Muscle of arm (tissue), 12 donors: Measurements from ENCODE around the gene KDM2B. TPM values are rescaled to one million over a fixed set of nuclear protein-coding genes. Genes with fewer than 3 reads are reported as not detected.
"Not testable (repeated sequence)": the region's sequence is repeated elsewhere in the genome, so short reads cannot be mapped to it uniquely, and the experiment has no call there.

Experiments used
- DNase-seq: peaks from one replicate; pipeline ENCODE4 v3.0.0-alpha.2; 2013
- polyA plus RNA-seq, 12 donors: library from polyadenylated mRNA; unstranded; fragments of 120-200 nt; gene quantifications; one replicate each; pipeline ENCODE4 v1.2.1, GENCODE V29; 2013; ENCODE audit not compliant: insufficient read length in 12 of 12

Gene KDM2B
- polyA plus RNA-seq, 12 donors: 14.0 to 39.3 (median 24.8) TPM; not detected in 1

DNA sequence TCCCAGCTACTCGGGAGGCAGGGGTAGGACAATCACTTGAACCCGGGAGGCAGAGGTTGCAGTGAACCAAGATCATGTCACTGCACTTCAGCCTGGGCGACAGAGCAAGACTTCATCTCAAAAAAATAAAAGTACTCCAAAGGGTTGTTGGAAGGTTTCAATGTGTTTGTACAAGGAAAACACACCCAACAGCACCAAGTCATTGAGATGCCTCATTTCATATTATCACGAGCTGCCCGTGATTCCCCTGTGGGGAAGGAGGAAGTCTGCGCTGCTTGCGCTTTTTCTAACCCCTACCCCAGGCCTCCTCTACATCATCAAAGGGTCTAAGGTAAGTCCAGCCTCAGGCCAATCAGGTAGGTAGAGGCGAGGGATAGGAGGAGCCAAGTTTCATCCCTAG is 73.6 kb downstream of the KDM2B start:
- no peak for DNase-seq

DNA sequence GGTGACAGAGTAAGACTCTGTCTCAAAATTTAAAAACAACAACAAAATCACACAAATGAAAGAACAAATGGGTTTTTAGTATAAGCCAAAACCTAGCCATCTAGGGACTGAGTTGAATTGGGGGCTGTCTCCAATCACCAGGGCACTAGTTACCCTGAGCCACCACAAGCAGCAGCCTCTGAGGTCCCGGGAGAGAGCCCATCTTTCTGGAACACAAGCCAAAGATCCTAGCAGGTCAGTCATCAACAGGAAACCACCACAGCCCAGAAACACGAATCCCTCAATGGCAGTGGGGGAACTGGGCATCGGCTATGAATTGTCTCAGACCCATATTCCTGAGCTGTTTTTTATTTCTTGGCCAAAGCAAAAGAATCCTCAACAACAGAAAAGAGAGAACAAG is 75.3 kb downstream of the KDM2B start:
- no peak for DNase-seq

DNA sequence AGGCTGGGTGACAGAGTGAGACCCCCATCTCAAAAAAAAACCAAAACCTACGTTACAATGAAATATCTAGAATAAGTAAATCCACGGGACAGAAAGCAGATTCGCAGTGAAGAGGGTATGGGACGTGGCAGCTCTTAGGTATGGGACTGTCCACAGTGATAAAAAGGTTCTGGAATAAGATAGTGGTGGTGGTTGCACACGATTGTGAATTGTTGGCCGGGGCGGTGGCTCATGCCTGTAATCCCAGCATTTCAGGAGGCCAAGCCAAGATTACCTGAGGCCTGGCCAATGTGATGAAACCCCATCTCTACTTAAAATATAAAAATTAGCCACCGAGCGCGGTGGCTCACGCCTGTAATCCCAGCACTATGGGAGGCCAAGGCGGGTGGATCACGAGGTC is 76.3 kb downstream of the KDM2B start:
- DNase-seq: no peak

DNA sequence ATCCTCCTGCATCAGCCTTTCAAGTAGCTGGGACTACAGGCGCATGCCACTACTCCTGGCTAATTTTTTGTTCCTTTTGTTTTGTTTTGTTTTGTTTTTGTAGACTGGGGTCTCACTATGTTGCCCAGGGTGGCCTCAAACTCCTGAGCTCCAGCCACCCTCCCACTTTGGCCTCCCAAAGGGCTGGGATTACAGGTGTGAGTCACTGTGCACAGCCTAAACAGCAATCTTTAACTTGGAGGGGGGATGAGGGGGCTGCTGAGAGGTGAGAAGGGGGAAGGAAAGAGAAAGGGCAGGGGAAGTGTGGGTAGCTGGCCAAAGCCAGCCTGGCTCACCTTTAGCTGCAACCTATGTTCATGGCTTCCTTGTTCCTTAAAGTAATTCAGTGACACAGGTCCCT is 77.4 kb downstream of the KDM2B start:
- DNase-seq: no peak

DNA sequence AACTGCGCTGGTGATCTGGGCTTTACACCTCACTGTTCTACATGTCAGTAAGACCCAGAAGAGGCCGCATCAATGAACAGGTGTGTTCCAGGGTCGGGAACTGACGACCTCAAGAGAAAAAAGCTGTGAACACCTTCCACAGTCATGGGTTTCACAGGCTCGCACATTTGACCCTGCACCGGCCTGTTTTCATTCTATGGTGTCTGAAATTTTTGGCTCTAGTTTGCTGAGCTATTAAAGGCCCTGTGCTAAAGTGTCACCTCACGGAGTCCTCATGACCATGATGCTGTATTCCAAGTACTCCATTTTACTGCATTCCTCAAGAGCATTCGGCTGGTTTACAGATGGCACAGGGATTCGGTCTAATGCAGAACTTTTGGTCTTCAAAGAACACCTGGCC is 78.9 kb downstream of the KDM2B start:
- DNase-seq: no peak

DNA sequence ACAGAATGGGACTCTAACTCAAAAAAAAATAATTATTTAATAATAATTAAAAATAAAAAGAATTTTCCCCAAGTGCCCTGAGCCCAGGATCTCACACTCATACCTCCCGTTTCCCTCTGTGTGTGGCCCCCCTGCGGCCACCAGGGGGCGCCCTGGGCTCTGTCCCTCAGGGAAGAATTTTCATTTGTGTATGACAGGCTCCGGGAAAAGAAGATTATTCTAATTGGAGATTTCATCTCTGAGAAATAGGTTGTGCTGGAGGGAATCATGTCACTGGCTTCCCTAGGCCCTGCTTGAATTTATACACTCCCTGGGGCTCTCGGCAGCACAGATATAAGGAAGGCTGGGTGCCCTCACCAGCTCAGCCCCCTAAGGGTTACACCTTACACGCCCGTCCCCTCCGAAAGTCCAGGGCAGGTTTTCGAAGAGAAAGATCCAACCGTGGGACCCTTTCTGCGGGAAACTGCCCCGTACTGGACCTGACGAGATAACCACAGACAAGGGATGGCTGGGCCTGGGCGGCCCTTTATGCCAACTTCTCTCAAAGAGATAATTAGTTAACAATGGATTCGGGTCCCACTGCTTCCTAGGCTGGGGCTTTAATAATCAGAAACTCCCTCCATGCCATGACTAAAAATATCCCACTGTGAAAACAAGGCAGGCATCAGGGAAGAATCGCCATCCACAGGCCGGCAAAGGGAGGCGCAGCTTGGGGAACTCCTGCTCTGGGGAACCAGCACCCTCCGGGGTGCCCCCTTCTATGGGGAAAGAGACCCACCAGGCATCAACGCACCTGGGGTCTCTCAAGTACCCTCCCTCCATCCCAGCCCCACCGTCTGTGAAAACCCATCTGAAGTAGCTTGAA is 80.7 kb downstream of the KDM2B start:
- DNase-seq: peak; percentile 80

DNA sequence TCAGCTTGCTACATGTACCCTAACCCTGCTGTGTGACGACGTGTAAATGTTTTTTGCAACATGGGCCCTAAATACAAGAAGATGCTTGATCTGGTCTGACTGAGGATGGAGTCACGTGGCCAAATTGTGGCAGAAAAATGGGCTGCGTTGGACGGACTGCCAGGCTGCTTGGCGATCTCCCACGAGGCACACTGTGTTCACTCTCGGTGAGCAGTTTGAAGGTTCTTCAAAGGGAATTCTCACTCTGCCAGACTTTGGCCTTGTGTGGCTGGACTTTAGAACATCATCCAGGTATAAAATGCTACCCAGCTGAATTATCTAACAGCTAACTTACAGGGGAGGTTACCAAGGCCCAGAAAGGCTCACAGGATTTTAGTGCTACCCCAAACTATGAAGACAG is 85.1 kb downstream of the KDM2B start:
- DNase-seq: no peak

DNA sequence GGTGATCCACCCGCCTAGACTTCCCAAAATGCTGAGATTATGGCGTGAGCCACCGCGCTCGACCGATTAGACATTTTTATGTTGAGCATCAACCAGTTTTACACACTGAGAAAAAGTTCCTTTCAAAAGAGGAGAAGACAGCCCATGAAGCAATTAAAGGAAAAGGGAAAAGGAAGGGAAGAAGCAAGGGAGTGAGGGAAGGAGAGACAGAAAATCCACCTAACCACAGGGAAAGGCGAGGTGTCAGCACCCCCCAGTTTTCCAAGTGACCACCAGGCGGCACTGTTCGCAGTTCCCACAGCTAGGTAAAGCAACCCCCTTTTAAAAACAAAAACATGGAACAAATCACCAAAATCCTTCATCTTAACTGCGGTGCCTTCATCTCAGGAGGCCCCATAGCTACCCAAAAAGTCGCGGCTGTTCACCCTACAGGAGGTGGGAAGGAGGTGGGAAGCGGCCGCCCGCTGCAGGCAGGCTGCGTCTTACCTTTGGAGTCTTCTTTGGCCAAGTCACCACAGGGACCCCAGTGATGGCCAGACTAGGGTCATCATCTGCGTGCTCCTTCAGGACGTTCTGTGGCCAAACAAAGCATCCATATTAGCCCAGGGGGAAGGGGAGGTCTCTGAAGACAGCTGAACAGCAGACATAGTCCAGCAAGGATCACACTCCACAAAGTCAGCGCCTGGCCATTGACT is 86.6 kb downstream of the KDM2B start:
- DNase-seq: peak; percentile 17

DNA sequence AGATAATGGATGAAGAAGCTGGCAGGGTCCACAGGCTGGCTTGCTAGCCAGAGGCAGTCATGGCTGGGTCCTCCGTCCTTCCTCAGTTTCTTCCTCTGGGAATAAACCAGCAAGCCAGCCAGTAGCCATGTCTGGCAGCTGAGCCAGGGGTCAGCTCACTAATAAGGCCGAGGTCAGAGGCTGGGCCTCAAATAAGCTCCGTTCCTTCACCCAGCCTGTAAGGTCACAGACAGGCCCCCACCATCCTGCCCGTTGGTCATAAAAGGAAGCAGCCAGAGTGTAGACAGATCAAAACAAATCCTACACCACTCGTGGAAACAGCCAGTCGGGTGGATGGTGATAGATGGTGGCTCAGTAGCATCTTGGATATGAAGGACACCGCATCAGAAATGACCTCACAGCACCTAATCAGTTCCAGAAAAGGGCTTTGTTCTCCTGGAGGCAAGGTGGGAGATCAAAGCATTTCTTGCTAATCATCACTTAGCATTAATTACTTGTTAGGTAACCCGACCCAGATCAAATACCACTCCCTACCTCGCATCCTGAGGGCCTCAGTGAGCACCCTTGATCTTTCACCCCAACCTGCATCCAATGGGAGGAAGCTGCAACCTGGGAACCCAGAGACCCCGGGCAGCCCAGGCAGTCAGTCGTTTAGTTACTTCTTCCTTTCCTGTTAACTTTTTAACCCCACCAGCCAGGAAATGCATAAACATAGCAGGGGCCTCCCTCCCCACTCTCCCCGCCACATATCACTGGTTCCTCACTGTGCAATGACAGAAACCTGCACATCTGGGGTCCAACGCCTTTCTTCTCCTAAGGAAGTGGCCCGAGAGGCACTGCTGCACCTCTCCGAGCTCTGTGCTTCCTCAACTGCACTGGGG is 90.2 kb downstream of the KDM2B start:
- no peak for DNase-seq

DNA sequence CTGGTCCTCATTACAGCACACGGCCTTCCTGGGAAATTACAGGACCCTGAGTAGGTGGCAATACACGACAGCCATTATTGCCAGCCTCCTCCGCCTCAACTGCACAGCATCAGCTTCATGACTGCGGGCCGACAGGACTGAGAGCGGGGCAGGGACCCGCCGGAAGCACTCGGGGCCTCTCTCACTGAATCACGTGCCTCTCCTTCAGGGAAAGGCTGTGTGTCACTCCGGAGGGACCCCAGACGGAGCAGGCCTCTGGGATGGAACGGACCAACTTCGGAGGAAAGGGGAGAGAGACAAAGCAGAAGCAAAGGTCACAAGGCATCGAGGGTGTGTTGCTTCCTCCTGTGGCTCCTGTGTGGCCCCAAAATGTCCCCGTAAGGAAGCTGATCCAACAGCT is 90.9 kb downstream of the KDM2B start:
- no peak for DNase-seq

DNA sequence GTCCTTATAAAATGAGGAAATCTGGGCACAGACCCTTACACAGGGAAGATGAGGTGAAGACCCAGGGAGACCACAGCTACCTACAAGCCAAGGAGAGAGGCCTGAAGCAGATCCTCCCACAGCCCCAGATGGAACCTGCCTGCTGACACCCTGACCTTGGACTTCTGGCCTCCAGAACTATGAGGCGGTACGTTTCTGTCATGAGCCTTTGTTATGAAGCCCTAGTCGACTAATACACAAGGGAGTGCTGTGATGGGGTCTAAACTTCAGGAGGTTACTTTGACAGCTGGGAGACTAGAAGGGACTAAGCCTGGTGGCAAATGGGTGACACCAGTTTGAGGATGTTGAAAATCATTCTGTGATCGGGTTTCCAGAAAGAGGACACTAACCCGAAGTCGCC is 95.9 kb downstream of the KDM2B start:
- DNase-seq: no peak

DNA sequence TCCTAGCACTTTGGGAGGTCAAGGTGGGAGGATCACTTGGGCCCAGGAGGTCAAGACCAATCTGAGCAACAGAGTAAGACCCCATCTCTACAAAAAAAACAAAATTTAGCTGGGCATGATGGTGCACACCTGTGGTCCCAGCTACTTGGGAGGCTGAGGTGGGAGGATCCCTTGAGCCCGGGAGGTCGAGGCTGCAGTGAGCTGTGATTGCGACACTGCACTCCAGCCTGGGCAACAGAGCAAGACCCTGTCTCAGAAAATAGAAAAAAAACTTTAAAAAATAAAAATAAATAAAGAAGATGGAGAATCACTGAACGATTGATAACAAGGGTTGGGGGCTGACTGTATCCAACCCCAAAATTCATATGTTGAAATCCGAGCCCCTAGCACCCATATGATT is 96.3 kb downstream of the KDM2B start:
- DNase-seq: not testable (repeated sequence)

DNA sequence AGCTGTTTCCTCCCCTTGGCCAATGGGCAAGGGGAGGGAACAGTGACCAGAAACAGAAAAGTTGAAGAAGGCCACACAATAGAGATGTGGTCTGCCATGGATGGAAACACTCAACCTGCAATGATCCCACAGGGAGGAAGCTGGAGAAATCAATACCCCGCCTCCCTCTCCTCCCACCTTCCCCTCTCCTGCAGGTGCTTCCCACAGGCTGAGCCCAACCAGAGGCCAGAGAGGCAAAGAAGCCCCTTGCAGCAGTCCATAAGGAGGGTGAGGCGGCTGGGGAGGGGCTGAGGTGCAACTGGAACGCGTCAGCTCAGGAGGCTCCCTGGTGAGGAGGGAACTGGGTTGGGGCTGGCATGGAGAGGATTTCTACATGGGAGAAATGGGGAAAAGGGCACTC is 96.9 kb downstream of the KDM2B start:
- DNase-seq: no peak

DNA sequence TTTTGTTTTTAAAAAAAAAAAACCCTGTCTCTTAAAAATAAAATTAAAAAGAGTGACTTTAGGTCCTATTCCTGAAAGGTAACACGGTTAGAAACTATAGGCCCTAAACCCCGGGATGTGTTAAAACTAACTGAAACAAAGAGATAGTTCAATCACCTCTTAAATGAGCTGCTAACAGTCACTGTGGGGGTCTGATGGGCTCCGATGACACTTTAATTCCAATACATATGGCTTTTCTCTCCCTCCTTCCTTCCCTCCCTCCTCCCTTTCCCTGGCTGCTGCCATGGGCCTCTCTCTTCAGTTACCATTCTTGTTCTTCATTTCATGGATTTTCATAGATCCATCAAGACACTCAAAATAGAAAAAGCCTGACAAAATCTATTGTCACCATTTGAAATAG is 104.3 kb downstream of the KDM2B start:
- DNase-seq: no peak

DNA sequence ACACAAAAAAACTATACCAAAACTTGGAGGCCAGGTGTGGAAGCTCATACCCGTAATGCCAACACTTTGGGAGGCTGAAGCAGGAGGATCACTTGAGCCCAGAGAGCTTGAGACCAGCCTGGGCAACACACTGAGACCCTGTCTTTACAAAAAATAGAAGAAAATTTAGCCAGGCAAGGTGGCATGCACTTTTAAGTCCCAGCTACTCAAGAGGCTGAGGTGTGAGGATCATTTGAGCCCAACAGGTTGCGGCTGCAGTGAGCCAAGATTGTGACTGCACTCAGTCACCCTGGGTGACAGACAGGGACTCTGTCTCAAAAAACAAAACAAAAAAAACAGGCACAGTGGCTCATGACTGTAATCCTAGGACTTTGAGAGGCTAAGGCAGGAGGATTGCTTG is 105.5 kb downstream of the KDM2B start:
- no peak for DNase-seq

DNA sequence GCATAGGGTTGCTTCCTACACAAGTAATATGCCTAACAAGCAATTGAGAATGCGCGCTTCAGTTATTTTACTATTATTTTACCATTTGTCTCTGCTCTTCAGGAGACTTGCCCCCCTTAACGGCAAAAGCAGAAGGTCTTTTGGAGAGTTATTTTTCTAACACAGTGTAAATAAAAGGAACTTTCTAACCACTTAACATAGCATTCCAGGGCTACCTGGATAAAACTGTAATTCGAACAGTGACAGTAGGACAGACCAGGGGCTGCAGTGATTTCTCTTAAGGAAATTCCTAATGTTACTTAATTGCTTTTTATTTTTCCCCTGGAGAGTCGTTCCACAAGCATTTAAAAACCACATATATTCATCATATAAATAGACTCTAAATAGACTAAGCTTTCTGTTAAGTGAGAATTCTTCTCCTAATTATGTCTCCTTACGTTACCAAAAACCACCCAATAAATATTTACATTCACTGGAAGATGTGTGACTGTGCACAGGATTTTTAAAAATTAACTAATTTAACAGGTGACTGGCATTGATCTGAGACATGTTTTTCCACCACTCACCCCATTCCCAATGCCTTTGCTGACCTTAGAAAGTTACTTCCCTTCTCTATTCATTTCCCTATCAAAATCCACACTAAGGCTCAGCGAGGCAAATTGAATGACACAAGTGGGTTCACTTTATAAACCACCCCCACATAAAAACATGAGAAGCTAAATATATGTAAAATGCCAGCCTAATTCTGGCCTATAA is 108.5 kb downstream of the KDM2B start:
- DNase-seq: no peak

DNA sequence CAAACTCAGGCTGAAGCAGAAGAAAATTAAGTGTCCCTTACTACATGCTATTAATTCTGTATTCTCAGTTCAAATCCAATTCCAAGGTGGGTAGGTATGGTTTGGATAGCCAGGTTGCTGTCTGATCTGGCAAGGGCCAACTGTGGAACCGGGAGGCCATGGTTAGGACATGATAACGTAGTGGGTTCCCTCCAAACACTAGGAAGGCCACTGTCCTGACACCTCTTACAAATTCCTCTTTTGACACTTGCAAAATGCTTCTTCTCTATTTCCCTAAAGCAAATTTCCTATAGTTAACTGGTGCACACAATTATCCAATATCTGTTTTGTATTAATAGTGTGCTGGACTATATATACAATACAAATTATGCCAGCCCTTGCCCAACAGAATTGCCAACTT is 110.1 kb downstream of the KDM2B start:
- DNase-seq: no peak

DNA sequence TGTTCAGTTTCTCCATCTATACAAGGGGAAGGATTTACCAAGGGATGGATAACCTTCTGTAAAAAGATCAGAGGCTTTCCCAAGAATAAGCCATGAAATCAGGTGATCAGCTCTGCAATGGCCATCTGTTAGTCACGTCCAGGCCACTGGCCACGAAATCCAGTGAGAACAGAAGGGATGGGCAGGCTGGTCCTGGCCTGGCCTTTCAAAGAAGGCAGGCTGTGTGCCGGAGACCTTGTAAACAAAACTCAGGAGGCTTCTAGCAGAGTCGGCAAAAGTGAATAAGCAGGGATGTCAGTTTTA is 112.4 kb downstream of the KDM2B start:
- DNase-seq: no peak

DNA sequence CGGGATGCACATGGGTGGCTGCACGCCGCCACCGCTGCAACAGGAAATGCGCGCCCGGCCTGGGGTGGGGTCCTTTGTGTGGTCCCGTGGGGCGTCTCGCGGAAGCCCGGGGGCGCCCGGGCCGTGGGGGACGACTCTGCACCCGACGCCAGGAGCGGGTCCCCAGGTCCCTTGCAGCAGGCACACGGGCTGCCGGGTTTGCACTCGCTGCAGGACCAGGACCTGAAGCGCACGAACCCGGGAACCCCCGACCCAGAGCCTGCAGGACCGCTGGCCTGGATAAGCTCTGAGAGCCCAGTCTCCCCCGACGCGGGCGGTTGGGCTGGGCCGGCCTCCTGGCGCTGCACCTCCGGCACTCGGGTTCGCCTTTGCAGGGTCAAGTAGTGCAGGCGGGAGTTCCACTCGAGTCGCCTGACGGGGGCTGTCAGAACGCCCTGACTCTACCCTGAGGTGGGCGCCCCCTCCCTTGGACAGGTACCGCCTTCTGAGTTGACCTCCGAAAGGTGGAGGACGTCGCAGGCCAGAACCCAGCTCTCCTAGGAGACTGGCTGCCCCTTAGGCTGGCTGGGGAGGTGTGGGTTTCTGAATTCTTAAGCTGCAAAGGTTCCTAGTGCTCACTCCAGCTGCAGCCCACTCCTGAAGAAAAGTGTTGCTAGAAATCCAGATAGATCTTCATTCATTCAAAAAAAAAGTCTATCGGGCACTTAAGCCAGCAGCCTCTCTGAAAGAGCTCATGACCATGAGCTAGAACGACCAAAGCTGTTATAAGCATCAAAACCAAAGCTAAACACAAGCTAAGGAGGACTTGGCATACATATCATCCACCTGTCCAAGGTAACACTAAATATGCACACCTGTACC is 113.0 kb downstream of the KDM2B start:
- no peak for DNase-seq

DNA sequence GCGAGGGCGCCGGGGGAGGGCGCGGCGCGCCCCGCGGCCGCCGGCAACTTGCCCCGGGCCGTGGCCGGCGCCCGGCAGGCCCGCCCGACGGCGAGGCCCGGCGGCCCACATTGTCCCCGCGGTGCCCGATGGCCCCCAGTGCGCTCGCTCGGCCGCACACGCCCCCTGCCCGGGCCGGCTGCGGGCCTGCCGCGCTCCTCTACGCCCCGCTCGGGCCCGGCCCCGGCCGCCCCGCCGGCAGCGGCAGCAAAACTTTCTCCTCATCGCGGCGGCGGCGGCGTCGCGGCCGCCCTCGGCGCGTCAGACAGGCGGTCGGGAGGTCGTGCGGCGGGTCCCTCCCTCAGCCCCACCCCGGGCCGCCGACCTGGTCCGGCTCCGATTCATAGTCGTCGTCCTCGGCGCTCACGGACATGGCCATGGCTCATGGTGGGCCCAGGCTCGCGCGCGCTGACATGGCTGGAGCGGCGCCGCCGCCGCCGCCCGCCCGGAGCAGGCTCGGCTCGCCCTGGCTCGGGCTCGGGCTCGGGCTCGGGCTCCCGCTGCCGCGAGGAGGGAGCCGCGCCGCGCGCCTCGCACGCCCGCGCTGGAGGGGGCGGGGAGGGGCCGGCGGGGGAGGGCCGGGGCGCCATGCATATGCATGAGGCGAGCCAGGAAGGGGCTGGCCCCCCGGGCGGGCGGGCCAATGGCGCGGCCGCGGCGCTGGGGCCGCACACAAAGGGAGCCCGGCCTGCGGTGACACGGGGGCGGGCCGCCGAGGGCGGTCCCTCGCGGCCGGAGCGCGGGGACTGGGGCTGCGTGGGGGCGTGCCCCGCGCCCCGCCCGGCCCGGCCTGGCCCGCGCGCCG is 113.8 kb downstream of the KDM2B start:
- DNase-seq: peak; percentile 64
